PC-3 (cell line): Measurements from ENCODE around the gene ARHGEF3. TPM values are rescaled to one million over a fixed set of nuclear protein-coding genes. Genes with fewer than 3 reads are reported as not detected.

ENCODE experiments used
- ATAC-seq: fragments of 200-7000 bp; cut with Tn5 transposase; 2 replicates; pipeline ENCODE4 v1.9.1; 2020; ENCODE audit warnings: mild to moderate bottlenecking, moderate library complexity
- BruUV-seq: library from RNA; stranded (reverse); fragments of 400-500 nt; replicated peaks from 2 replicates; lab custom pipeline; 2021; lab: Mats Ljungman, UMichigan
- CTCF ChIA-PET: fragments of 300-600 bp; sonication (Branson Sonifier 250); formaldehyde crosslinking; loops from one replicate; lab custom pipeline; 2022; ENCODE audit warnings: antibody characterized with exemption; lab: Charles Lee
- POLR2A ChIA-PET: fragments of 300-600 bp; sonication (Branson Sonifier 250); formaldehyde crosslinking; loops from one replicate; lab custom pipeline; 2022; ENCODE audit warnings: antibody characterized with exemption; ENCODE audit not compliant: unreplicated experiment; lab: Charles Lee
- DNase-seq: peaks from one replicate; pipeline ENCODE4 v3.0.0-alpha.2; 2015
- H2AFZ ChIP-seq: fragments of 300-600 bp; sonication (generic); 2 replicates; pipeline ENCODE4 v1.6.0; 2016; ENCODE audit warnings: antibody characterized with exemption, low read length
- H3F3A ChIP-seq: fragments of 300-600 bp; sonication (generic); one replicate; pipeline ENCODE4 v1.6.0; 2017; ENCODE audit warnings: antibody characterized with exemption, low read length, control low read depth, mild to moderate bottlenecking; ENCODE audit not compliant: unreplicated experiment
- H3K27ac ChIP-seq: fragments of 300-600 bp; sonication (generic); 2 replicates; pipeline ENCODE4 v1.5.1; 2016; ENCODE audit warnings: mild to moderate bottlenecking, low read length
- H3K27me3 ChIP-seq: fragments of 300-600 bp; sonication (generic); 2 replicates; pipeline ENCODE4 v1.6.1; 2016; ENCODE audit warnings: low read length, mixed read lengths
- H3K36me3 ChIP-seq: fragments of 300-600 bp; sonication (generic); 2 replicates; pipeline ENCODE4 v1.6.1; 2016; ENCODE audit warnings: low read depth, mixed run types, low read length, mixed read lengths
- H3K4me1 ChIP-seq: fragments of 300-600 bp; sonication (generic); 2 replicates; pipeline ENCODE4 v1.5.1; 2016; ENCODE audit warnings: low read length; ENCODE audit not compliant: insufficient read depth
- H3K4me2 ChIP-seq: fragments of 300-600 bp; sonication (generic); 2 replicates; pipeline ENCODE4 v1.6.0; 2016; ENCODE audit warnings: low read length
- H3K4me3 ChIP-seq: fragments of 300-600 bp; sonication (generic); 2 replicates; pipeline ENCODE4 v1.5.1; 2016; ENCODE audit warnings: mild to moderate bottlenecking, low read length, mixed read lengths
- H3K79me2 ChIP-seq: fragments of 300-600 bp; sonication (generic); 2 replicates; pipeline ENCODE4 v1.6.1; 2017; ENCODE audit warnings: low read length, mixed read lengths
- H3K9ac ChIP-seq: fragments of 300-600 bp; sonication (generic); 2 replicates; pipeline ENCODE4 v1.6.0; 2016; ENCODE audit warnings: mild to moderate bottlenecking, low read length
- H3K9me2 ChIP-seq: fragments of 300-600 bp; sonication (generic); replicated peaks from 2 replicates; pipeline ENCODE4 v1.6.1; 2016; ENCODE audit warnings: mixed run types, low read length, mixed read lengths
- H3K9me3 ChIP-seq: fragments of 300-600 bp; sonication (generic); 2 replicates; pipeline ENCODE4 v1.6.1; 2016; ENCODE audit warnings: low read length, mixed read lengths
- H4K20me1 ChIP-seq: fragments of 300-600 bp; sonication (generic); 2 replicates; pipeline ENCODE4 v1.6.1; 2016; ENCODE audit warnings: low read length, mixed read lengths
- EZH2 ChIP-seq: fragments of 300-600 bp; sonication (generic); IDR thresholded peaks from one replicate; pipeline ENCODE4 v1.6.1; 2017; ENCODE audit warnings: antibody characterized with exemption, mild to moderate bottlenecking, low read length; ENCODE audit not compliant: unreplicated experiment
- EZH2phosphoT487 ChIP-seq: fragments of 300-600 bp; sonication (generic); IDR thresholded peaks from 2 replicates; pipeline ENCODE4 v1.6.1; 2018; ENCODE audit warnings: mild to moderate bottlenecking, antibody characterized with exemption, low read length, borderline replicate concordance
- intact Hi-C: fragments of 100-400 bp; cut with micrococcal nuclease; formaldehyde crosslinking; loops from 2 replicates; pipeline ENCODE4 v1.9.0; 2023
- total RNA-seq: library from RNA; depleted of rRNA; stranded (reverse); fragments of >200 nt; gene quantifications from 2 replicates; pipeline ENCODE4 v1.2.3, GENCODE V29; 2014
- TF ChIP-seq, protein P1 (sequence below): fragments of 300-600 bp; sonication (generic); conservative IDR thresholded peaks from 2 replicates; pipeline ENCODE4 v1.5.1; 2017; ENCODE audit warnings: antibody characterized with exemption, low read depth, mild to moderate bottlenecking, low read length

Gene ARHGEF3
- total RNA-seq, 1 experiment from 2014 or later = 8.7 TPM

- Histone ChIP-seq H3K79me2 (no peaks in the 10 kb centered on the region), H3K9ac (no peak overlapping the region), H3K27me3 (no peaks in the 10 kb centered on the region), H3K4me1 (no peaks in the 10 kb centered on the region), H3F3A (no peaks in the 10 kb centered on the region), H3K4me3 (no peak overlapping the region), H3K4me2 (no peak overlapping the region), H3K36me3 (no peaks in the 10 kb centered on the region), H3K9me2 (no peaks in the 10 kb centered on the region), H2AFZ (no peak overlapping the region), H4K20me1 (no peaks in the 10 kb centered on the region), H3K27ac (no peak overlapping the region), H3K9me3 (no peaks in the 10 kb centered on the region)
- TF ChIP-seq EZH2phosphoT487 (no peak), EZH2 (no peak)
- TF ChIP-seq, protein P1, sequence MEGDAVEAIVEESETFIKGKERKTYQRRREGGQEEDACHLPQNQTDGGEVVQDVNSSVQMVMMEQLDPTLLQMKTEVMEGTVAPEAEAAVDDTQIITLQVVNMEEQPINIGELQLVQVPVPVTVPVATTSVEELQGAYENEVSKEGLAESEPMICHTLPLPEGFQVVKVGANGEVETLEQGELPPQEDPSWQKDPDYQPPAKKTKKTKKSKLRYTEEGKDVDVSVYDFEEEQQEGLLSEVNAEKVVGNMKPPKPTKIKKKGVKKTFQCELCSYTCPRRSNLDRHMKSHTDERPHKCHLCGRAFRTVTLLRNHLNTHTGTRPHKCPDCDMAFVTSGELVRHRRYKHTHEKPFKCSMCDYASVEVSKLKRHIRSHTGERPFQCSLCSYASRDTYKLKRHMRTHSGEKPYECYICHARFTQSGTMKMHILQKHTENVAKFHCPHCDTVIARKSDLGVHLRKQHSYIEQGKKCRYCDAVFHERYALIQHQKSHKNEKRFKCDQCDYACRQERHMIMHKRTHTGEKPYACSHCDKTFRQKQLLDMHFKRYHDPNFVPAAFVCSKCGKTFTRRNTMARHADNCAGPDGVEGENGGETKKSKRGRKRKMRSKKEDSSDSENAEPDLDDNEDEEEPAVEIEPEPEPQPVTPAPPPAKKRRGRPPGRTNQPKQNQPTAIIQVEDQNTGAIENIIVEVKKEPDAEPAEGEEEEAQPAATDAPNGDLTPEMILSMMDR = no peak
- POLR2A ChIA-PET = no interaction called here
- DNase-seq = no peak
- BruUV-seq = no TSS peak
- ATAC-seq = no peak
- intact Hi-C loops = loop anchor here (10.0 kb wide), 1 partner anchor 168 kb away; no protein-coding TSS in a partner anchor
- CTCF ChIA-PET = no interaction called here
Measured at GRCh38 chr3:56706629-56707028, 95.1 kb downstream of the ARHGEF3 start.

- no peaks in the 10 kb centered on the region for H4K20me1 ChIP-seq
- no peaks in the 10 kb centered on the region for H3K79me2 ChIP-seq
- H3K9me2 ChIP-seq = no peaks in the 10 kb centered on the region
- BruUV-seq = no TSS peak
- no peak overlapping the region for H2AFZ ChIP-seq
- no peak overlapping the region for H3K4me3 ChIP-seq
- no peak overlapping the region for H3K4me2 ChIP-seq
- no peak for DNase-seq
- POLR2A ChIA-PET = no interaction called here
- no peak for TF ChIP-seq EZH2
- TF ChIP-seq, protein P1 = no peak
- no peak for TF ChIP-seq EZH2phosphoT487
- no peak overlapping the region for H3K27ac ChIP-seq
- H3K9me3 ChIP-seq = no peaks in the 10 kb centered on the region
- no peaks in the 10 kb centered on the region for H3K36me3 ChIP-seq
- no peaks in the 10 kb centered on the region for H3F3A ChIP-seq
- H3K27me3 ChIP-seq = no peaks in the 10 kb centered on the region
- no peak overlapping the region for H3K9ac ChIP-seq
- ATAC-seq = no peak
- intact Hi-C loops = loop anchor here (10.0 kb wide), 1 partner anchor 170 kb away; no protein-coding TSS in a partner anchor
- H3K4me1 ChIP-seq = no peaks in the 10 kb centered on the region
- CTCF ChIA-PET = no interaction called here
Measured at GRCh38 chr3:56704706-56705105, 97.0 kb downstream of the ARHGEF3 start.

DNA sequence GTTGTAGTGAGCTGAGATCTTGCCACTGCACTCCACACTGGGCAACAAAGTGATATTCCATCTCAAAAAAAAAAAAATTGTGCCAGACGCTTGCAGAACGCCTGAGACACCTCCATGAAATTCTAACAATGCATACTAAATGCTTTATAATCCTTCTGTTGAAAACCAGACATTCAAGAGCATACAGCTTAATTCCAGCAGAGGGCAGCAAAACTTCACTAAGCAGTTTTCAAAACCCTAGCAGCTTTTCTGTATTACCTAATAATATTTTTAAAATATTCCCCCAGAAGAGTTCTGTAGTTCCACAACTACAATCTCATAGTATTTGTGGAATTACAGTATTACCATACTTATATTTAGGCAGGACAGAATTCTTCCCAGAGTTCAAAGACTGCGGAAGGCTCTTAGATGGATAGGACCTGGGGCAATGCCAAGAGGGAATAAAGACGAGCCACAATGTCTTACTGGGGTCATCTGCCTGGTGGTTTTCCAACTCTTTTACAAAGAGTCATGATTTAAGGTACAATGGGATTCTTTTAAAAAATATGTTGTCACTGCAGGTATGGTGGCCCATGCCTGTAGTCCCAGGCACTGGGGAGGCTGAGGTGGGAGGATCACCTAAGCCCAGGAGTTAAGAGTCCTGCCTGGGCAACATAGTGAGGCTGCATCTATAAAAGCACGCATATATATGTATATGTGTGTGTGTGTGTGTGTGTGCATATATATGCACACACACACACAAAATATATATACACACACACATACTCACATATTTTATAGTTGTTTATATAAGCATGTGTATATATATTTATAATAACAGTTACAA is 99.0 kb downstream of the ARHGEF3 start:
- CTCF ChIA-PET = interaction anchor here (0.6 to 2.2 kb wide), 10 partner anchors 80 to 290 kb away, joined by 3 to 30 read pairs (median 4); partner anchors contain the start of gene ARHGEF3
- Histone ChIP-seq H3K4me3 (no peak overlapping the region), H3K27ac (no peak overlapping the region), H3K4me1 (no peaks in the 10 kb centered on the region), H3K27me3 (no peaks in the 10 kb centered on the region), H3K9ac (no peak overlapping the region), H3K9me2 (no peaks in the 10 kb centered on the region), H2AFZ (no peak overlapping the region), H3K79me2 (no peaks in the 10 kb centered on the region), H4K20me1 (no peaks in the 10 kb centered on the region), H3K9me3 (no peaks in the 10 kb centered on the region), H3K36me3 (no peaks in the 10 kb centered on the region), H3K4me2 (no peak overlapping the region), H3F3A (no peaks in the 10 kb centered on the region)
- ATAC-seq (peak; percentile 88), DNase-seq (peak; percentile 84)
- BruUV-seq = no TSS peak
- POLR2A ChIA-PET = no interaction called here
- TF ChIP-seq EZH2phosphoT487 (no peak), EZH2 (no peak)
- TF ChIP-seq, protein P1 = peak; percentile 93
- intact Hi-C loops = loop anchor here (1.0 to 10.0 kb wide), 6 partner anchors 56 to 287 kb away; no protein-coding TSS in a partner anchor
